Calu3 (cell line): ENCODE results near the gene ABCB9. TPM values are rescaled to one million over a fixed set of nuclear protein-coding genes. Genes with fewer than 3 reads are reported as not detected.

Experiments
- BruUV-seq: library from RNA; stranded (reverse); fragments of 400-500 nt; replicated peaks from 2 replicates; lab custom pipeline; 2021; lab: Mats Ljungman, UMichigan
- CTCF ChIA-PET: fragments of 300-600 bp; sonication (Branson Sonifier 250); formaldehyde crosslinking; loops from one replicate; lab custom pipeline; 2022; ENCODE audit warnings: antibody characterized with exemption; lab: Charles Lee
- DNase-seq: peaks from one replicate; pipeline ENCODE4 v3.0.0; 2022
- H3K27ac Mint-ChIP-seq: one replicate; pipeline ENCODE4 v1.8.0; 2022; ENCODE audit warnings: mixed read lengths; ENCODE audit not compliant: unreplicated experiment
- H3K27me3 Mint-ChIP-seq: one replicate; pipeline ENCODE4 v1.8.0; 2022; ENCODE audit warnings: mixed read lengths; ENCODE audit not compliant: unreplicated experiment
- H3K36me3 Mint-ChIP-seq: one replicate; pipeline ENCODE4 v1.8.0; 2022; ENCODE audit warnings: mild to moderate bottlenecking, moderate library complexity, mixed read lengths; ENCODE audit not compliant: insufficient read depth, unreplicated experiment
- H3K4me1 Mint-ChIP-seq: one replicate; pipeline ENCODE4 v1.8.0; 2022; ENCODE audit warnings: mild to moderate bottlenecking, low read depth, mixed read lengths; ENCODE audit not compliant: unreplicated experiment
- H3K4me3 Mint-ChIP-seq: one replicate; pipeline ENCODE4 v1.8.0; 2022; ENCODE audit warnings: mild to moderate bottlenecking, low read depth, moderate library complexity, mixed read lengths; ENCODE audit not compliant: unreplicated experiment
- H3K9me3 Mint-ChIP-seq: one replicate; pipeline ENCODE4 v1.8.0; 2022; ENCODE audit warnings: low read depth, mixed read lengths; ENCODE audit not compliant: unreplicated experiment
- CTCF ChIP-seq: fragments of 200-600 bp; IDR thresholded peaks from one replicate; pipeline ENCODE4 v1.8.0; 2022; ENCODE audit warnings: antibody characterized with exemption; ENCODE audit not compliant: unreplicated experiment
- intact Hi-C: fragments of 100-400 bp; cut with micrococcal nuclease; formaldehyde crosslinking; loops from one replicate; pipeline ENCODE4 v1.10.0; 2022; ENCODE audit not compliant: unreplicated experiment
- total RNA-seq: library from RNA; stranded (reverse); gene quantifications from 2 replicates; pipeline ENCODE4 v1.2.3, GENCODE V29; 2022

ABCB9 gene
- total RNA-seq, 1 experiment from 2014 or later = 25.6 TPM

- peak overlapping the region; percentile 94 for H3K27ac Mint-ChIP-seq
- no peaks in the 10 kb centered on the region for H3K9me3 Mint-ChIP-seq
- H3K27me3 Mint-ChIP-seq = no peaks in the 10 kb centered on the region
- peak; percentile 99 for DNase-seq
- H3K4me3 Mint-ChIP-seq = peak overlapping the region; percentile 98
- CTCF ChIA-PET = interaction anchor here (0.5 to 2.4 kb wide), 6 partner anchors 9 to 308 kb away, joined by 3 to 12 read pairs (median 4); partner anchors contain the start of gene ABCB9
- TF ChIP-seq CTCF = no peak
- intact Hi-C loops = no loop called here
- TSS peak; percentile 38 for BruUV-seq
- H3K36me3 Mint-ChIP-seq = peaks cover 40% of the 10 kb centered on the region
- H3K4me1 Mint-ChIP-seq = no peaks in the 10 kb centered on the region
Measured at GRCh38 chr12:122974274-122974891, 8.1 kb upstream of the ABCB9 start.

DNA sequence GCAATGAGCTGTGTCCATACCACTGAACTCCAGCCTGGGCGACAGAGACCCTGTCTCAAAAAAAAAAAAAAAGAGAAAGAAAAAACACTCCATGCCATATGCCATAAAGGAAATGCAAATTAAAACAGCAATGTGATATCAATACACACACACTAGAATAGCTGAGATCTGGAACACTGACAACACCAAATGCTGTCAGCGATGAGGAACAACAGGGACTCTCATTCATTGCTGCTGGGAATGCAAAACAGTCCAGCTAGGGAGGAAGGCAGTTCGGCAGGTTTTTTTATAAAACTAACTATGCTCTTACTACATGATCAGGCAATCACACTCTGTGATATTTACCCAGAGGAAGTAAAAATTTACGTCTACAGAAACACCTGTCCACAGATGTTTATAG lies 3.4 kb upstream of the ABCB9 start:
- BruUV-seq = no TSS peak
- CTCF ChIA-PET = interaction anchor here (0.7 to 1.6 kb wide), 2 partner anchors 176 to 264 kb away, joined by 4 read pairs; partner anchors contain the start of genes MPHOSPH9 and MTRFR
- H3K27me3 Mint-ChIP-seq = no peaks in the 10 kb centered on the region
- H3K36me3 Mint-ChIP-seq = peaks cover 20% of the 10 kb centered on the region
- no peak for DNase-seq
- H3K9me3 Mint-ChIP-seq = no peaks in the 10 kb centered on the region
- no peak for TF ChIP-seq CTCF
- H3K27ac Mint-ChIP-seq = no peak overlapping the region
- peaks cover 5% of the 10 kb centered on the region for H3K4me1 Mint-ChIP-seq
- intact Hi-C loops = no loop called here
- H3K4me3 Mint-ChIP-seq = no peak overlapping the region

GRCh38 chr12:122968104-122968503 lies 1.8 kb upstream of the ABCB9 start:
- H3K27me3 Mint-ChIP-seq = no peaks in the 10 kb centered on the region
- H3K9me3 Mint-ChIP-seq = no peaks in the 10 kb centered on the region
- BruUV-seq = no TSS peak
- H3K27ac Mint-ChIP-seq = no peak overlapping the region
- H3K36me3 Mint-ChIP-seq = peaks cover 11% of the 10 kb centered on the region
- no peak overlapping the region for H3K4me3 Mint-ChIP-seq
- H3K4me1 Mint-ChIP-seq = peaks cover 12% of the 10 kb centered on the region
- CTCF ChIA-PET = interaction anchor here (1.6 kb wide), 1 partner anchor 265 kb away, joined by 4 read pairs; the partner anchor contains the start of genes MPHOSPH9 and MTRFR
- no peak for TF ChIP-seq CTCF
- no peak for DNase-seq
- intact Hi-C loops = no loop called here

- Mint-ChIP-seq H3K27ac (no peak overlapping the region), H3K4me3 (peak overlapping the region; percentile 69), H3K27me3 (no peaks in the 10 kb centered on the region), H3K9me3 (no peaks in the 10 kb centered on the region), H3K36me3 (peaks cover 11% of the 10 kb centered on the region), H3K4me1 (peaks cover 16% of the 10 kb centered on the region)
- DNase-seq = no peak
- no TSS peak for BruUV-seq
- TF ChIP-seq CTCF = no peak
- CTCF ChIA-PET = interaction anchor here (1.0 to 2.3 kb wide), 3 partner anchors 7 to 266 kb away, joined by 4 to 12 read pairs (median 6); partner anchors contain the start of genes MPHOSPH9, MTRFR and OGFOD2
- intact Hi-C loops = no loop called here
Measured at GRCh38 chr12:122966743-122967550, 684 bp upstream of the ABCB9 start.
